Activated CD8-positive, alpha-beta memory T cell treated with anti-CD3 and anti-CD28 coated beads for 24 hours (primary cell): Measurements from ENCODE around the gene ZMIZ2.
A peak's percentile ranks its signal among the peaks of the same experiment; 100 is the strongest.
"Not testable (repeated sequence)": the region's sequence is repeated elsewhere in the genome, so short reads cannot be mapped to it uniquely, and the experiment has no call there.

Source experiments
- DNase-seq: peaks from one replicate; pipeline ENCODE4 v3.0.0-alpha.2; 2020

Gene ZMIZ2

DNA sequence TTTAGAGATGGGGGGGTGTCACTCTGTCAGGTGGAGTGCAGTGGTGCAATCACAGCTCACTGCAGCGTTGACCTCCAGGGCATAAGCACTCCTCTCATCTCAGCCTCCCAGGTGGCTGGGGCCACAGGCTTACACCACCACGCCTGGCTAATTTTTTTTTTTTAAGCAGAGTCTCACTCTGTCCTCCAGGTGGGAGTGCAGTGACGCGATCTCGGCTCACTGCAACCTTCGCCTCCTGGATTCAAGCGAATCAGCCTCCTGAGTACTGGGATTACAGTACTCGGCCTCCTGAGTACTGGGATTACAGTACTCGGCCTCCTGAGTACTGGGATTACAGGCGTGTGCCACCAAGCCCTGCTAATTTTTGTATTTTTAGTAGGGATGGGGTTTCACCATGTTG, 24.2 kb downstream of the ZMIZ2 start:
- no peak for DNase-seq

DNA sequence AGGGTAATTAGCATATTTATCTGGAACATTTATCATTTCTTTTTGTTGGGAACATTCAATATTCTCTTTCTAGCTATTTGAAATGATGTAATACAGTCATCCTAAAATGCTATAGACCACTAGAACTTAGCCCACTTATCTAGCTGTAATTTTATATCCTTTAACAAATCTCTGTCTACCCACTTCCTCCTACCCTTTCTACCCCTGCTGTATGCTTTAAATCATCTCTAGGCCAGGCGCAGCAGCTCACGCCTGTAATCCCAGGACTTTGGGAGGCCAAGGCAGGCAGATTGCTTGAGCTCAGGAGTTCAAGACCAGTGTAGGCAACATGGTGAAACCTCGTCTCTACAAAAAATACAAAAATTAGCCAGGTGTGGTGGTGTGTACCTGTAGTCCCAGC, 25.8 kb downstream of the ZMIZ2 start:
- not testable (repeated sequence) for DNase-seq

GRCh38 chr7:44775383-44776107, 26.9 kb downstream of the ZMIZ2 start:
- no peak for DNase-seq

DNA sequence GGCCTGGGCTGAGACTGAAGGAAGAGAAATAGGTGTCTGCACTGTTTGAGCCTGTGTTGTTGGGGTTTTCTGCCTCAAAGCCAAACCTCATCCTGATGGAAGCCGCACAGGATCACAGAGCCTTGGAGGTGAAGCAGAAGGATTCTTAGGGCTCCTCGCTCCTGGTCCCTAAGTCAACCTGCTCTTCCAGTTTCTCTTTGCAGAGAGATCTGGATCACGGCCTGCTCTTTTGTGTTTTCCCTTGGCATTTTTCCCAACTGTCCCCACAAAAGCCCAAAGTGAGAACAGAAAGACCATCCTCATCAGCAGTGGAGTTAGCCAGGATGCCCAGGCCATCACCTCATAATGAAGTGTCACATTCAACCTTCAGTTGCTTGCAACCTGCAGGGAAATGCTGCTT, 27.6 kb downstream of the ZMIZ2 start:
- no peak for DNase-seq

DNA sequence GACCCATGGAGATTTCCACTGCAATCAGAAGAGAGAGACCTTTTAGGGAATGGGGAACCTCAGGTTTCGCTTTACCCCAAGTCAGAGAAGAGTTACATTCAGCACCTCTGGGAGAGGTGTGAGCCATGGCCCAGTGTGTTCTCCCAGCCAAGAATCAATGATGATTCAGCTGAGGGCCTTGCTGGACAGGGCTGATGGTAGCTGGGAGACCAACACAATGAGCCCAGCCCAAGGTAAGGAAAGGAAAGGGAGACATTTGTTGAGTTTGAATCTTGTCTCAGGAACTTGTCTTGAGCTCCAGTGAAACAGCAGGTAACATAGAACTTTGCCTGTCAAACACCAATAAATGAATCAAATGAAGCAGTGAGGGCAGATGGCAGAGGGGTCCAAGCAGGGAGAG, 33.8 kb downstream of the ZMIZ2 start:
- DNase-seq = no peak

GRCh38 chr7:44783407-44783806, 34.8 kb downstream of the ZMIZ2 start:
- no peak for DNase-seq

DNA sequence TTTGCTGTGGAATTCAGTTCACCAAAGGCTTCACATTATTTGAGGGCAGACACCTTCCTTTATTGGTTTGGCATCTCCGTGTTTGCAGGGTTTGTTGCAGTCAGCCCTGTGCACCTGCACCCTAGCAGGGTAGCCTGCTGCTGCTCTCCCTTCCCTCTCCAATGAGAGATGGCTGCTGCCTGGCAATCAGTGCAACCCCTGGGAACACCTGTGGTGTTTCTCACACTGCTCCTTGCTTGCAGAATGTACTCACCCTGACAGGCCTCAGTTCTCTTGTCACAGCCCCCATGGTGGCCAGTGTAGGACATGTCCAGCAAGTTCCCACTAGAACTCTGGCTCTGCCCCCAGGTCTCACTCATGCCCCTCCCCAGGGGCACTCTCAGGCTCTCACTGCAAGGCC, 35.7 kb downstream of the ZMIZ2 start:
- DNase-seq = no peak

DNA sequence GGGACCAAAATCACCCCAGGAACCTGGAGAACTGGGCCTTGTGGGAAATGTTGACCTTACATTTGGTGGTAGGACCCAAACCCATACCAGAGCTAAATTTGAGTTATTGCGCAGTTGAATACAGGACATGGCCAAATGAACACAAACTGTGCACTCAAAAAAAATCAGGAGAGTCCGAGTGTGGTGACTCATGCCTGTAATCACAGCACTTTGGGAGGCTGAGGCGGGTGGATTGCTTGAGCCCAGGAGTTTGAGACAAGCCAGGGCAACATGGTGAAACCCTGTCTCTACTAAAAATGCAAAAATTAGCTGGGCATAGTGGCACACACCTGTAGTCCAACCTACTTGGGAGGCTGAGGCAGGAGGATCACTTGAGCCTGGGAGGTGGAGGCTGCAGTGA, 36.6 kb downstream of the ZMIZ2 start:
- DNase-seq = not testable (repeated sequence)

DNA sequence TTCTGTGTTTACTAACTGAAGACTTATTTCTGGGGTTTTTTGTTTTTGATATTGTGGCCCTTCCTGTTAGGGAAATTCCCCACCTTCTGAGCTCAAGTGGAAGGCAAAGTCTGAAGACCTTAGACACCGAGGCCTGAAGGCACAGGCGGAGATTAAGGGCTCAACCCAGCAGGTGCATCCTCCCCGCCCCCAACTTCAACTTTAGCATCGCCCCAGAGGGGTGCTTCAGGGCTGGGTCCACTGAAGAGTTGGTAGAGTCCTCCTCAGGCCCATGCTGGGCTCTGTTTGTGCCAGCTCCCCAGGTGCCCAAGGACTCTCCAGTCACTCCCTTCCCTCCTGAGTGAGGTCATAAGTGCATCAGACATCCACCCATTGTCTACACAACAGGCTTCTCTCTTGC, 38.4 kb downstream of the ZMIZ2 start:
- no peak for DNase-seq

GRCh38 chr7:44787762-44788161, 39.1 kb downstream of the ZMIZ2 start:
- DNase-seq = no peak

DNA sequence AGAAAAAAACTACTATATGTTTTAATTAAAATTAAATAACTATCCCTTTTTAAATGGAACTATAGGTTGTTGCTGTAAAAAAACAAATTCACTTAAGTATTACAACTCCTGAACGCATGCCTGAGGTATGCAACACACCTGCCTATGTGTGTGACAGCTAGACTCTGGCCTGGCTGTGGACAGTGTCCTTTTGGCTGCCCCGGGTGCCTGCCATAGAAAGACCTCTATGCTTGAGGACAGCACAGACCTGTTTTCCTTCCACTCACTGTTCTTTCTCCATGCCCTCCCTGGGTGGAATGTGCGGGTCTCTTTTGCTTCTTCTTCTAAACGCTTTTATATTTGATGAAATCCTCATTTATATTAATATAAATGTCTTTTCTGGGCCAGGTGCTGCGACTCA, 41.3 kb downstream of the ZMIZ2 start:
- no peak for DNase-seq

DNA sequence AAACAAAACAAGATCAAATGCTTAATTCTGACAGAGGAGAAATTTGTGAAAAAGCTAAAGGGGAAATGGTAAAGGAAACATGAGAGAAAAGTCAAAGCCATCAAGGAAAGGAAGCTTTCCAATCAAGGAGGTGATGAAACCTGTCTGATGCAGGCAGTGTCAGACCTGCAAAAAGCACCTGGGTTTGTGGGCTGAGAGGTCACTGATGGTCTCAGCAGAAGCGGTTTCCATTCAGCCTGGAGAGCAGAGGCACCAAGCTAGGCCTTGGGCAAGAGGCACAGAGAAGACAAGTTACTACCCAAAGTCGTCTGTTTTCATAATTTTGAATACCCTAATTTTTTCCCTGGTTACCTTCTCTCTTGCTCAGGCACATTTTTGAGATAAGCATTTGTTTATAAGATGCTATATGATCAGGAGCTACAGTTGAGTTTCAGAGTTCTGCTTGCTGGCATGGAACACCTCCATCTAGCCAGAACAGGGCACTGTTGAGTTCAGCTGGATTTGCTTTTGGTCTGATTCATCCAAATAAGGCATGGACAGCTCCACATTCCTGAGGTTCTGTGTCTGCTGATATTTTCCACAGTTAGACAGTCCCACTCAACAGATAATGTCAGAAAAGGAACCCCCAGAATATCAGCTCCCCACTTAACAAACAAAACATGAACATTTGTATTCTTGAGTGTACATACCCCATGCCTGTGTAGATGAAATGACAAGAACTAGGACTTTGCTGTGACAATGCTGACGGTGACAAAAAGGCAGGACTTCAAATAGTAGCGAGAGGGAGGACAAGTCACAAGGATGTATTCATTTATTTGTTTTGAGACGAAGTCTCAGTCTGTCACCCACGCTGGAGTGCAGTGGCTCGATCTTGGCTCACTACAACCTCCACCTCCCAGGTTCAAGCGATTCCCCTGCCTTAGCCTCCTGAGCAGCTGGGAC, 42.9 kb downstream of the ZMIZ2 start:
- no peak for DNase-seq

DNA sequence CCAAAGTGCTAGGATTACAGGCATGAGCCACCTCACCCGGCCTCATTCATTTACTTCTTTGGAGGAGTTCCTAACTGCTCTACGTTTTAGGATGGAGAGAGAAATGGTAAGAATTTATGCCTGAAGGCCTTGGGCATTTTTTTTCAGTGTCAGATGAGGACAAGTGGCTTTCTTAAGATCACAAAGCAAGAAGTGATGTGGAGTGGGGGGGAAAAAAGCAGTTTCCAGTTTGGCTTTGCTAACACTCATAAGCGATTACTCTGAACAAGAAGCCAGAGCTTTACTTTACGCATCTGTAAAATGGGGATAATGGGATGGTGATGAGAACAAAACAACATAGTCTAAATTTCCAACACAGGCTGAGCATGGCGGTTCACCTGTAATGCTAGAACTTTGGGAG, 45.3 kb downstream of the ZMIZ2 start:
- no peak for DNase-seq

DNA sequence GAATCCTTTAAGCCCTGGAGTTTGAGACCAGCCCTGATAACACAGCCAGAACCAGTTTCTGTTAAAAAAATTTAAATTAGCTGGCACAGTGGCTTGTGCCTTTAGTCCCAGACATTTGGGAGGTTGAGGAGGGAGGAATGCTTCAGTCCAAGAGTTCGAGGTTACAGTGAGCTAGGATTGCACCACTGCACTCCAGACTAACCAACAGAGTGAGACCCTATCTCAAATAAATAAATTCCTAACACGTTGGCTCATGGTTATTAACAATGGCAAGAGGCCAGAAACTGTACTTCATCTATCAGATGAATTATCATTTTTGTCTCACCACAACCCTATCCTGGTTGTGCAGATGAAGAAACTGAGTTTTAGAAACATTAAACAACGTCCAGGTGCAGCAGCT, 45.7 kb downstream of the ZMIZ2 start:
- no peak for DNase-seq

- no peak for DNase-seq
Observed at GRCh38 chr7:44796034-44796503, 47.4 kb downstream of the ZMIZ2 start.

GRCh38 chr7:44796504-44797328, 48.1 kb downstream of the ZMIZ2 start, which contains the start of gene PPIA:
Gene PPIA, plus strand, starts transcription at chr7:44796681. Its CDS starts 44 bp downstream, at chr7:44796725.
- DNase-seq = peak; percentile 99

DNA sequence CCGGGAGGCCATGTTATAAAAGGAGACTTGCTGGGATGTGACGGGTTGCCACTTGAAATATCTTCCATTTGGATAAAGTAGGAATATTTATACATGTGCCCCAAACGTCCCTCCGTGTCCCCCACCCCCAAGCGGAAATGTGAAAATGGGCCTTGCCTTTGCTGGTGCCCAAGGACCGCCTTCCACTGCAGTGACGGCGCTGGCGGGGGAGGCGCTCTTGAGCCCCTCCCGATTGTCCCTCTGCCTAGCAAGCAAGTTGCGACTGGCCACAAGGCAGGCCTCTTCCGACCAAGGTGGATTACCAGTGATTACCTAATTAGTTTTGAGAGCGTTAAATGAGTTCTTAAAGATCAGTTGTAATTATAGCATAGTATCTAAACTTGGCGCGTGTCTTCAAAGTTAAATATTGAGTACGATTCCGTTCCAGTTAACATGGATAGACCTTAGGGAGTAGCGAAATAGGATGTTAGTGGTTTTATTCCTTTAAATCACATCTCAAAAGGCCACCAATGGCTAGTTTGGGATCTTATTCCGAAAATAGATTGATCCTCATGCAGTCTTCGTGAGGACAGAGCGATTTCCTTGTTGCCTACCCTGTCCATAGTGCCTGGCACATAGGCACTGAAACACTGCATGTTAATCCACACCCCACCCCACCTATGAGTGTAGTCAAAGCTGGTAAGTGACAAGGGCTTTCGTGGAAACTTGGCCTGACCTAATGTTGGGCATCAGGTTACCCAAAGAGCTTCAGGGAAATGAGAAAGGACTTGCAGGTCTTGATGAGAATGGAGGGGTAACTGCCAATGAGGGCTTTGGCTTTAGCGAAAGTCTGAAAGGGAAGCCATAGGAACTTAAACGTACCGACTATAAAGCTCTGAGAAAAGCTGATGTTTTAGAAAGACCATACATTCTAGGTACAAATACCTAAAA, 48.9 kb downstream of the ZMIZ2 start:
- DNase-seq = peak; percentile 90

- no peak for DNase-seq
Observed at GRCh38 chr7:44798649-44799305, 50.1 kb downstream of the ZMIZ2 start.

GRCh38 chr7:44799939-44800338, 51.3 kb downstream of the ZMIZ2 start:
- no peak for DNase-seq

DNA sequence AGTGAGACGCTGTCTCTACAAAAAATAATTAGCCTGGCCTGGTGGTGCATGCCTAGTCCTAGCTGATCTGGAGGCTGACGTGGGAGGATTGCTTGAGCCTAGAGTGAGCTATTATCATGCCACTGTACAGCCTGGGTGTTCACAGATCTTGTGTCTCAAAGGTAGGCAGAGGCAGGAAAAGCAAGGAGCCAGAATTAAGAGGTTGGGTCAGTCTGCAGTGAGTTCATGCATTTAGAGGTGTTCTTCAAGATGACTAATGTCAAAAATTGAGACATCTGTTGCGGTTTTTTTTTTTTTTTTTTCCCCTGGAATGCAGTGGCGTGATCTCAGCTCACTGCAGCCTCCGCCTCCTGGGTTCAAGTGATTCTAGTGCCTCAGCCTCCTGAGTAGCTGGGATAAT, 53.2 kb downstream of the ZMIZ2 start:
- no peak for DNase-seq

- no peak for DNase-seq
Observed at GRCh38 chr7:44802418-44803025, 53.9 kb downstream of the ZMIZ2 start.
